Kidney capillary endothelial cell (primary cell): Measurements from ENCODE around the gene KLF9.

Experiments
- DNase-seq: peaks from one replicate; pipeline ENCODE4 v3.0.0-alpha.2; 2018; ENCODE audit warnings: low spot score

The KLF9 gene

GRCh38 chr9:70413799-70414775, at the start of gene KLF9:
Gene KLF9, minus strand, starts transcription at chr9:70414657. Its CDS starts 1,294 bp downstream, at chr9:70413363.
- DNase-seq: peak; percentile 96

- no peak for DNase-seq
Measured at GRCh38 chr9:70463877-70464276, 49.4 kb upstream of the KLF9 start.

- no peak for DNase-seq
Measured at GRCh38 chr9:70462300-70462699, 47.8 kb upstream of the KLF9 start.

GRCh38 chr9:70457235-70457634, 42.8 kb upstream of the KLF9 start:
- no peak for DNase-seq

- no peak for DNase-seq
Measured at GRCh38 chr9:70455993-70456704, 41.7 kb upstream of the KLF9 start.

- DNase-seq: no peak
Measured at GRCh38 chr9:70452365-70452764, 37.9 kb upstream of the KLF9 start.

- DNase-seq: no peak
Measured at GRCh38 chr9:70451765-70452164, 37.3 kb upstream of the KLF9 start.

GRCh38 chr9:70450738-70451137, 36.3 kb upstream of the KLF9 start:
- DNase-seq: no peak

- DNase-seq: no peak
Measured at GRCh38 chr9:70449461-70449860, 35.0 kb upstream of the KLF9 start.

- DNase-seq: no peak
Measured at GRCh38 chr9:70448919-70449318, 34.5 kb upstream of the KLF9 start.

GRCh38 chr9:70444904-70445303, 30.4 kb upstream of the KLF9 start:
- no peak for DNase-seq

- DNase-seq: no peak
Measured at GRCh38 chr9:70442328-70442848, 27.9 kb upstream of the KLF9 start.

GRCh38 chr9:70441622-70442021, 27.2 kb upstream of the KLF9 start:
- no peak for DNase-seq

- no peak for DNase-seq
Measured at GRCh38 chr9:70439991-70440706, 25.7 kb upstream of the KLF9 start.

- peak; percentile 95 for DNase-seq
Measured at GRCh38 chr9:70438341-70438928, 24.0 kb upstream of the KLF9 start.

- DNase-seq: peak; percentile 63
Measured at GRCh38 chr9:70435948-70436347, 21.5 kb upstream of the KLF9 start.

GRCh38 chr9:70429899-70430298, 15.4 kb upstream of the KLF9 start:
- no peak for DNase-seq

- no peak for DNase-seq
Measured at GRCh38 chr9:70428781-70429180, 14.3 kb upstream of the KLF9 start.

- no peak for DNase-seq
Measured at GRCh38 chr9:70427161-70427945, 12.9 kb upstream of the KLF9 start.

GRCh38 chr9:70425192-70425591, 10.7 kb upstream of the KLF9 start:
- DNase-seq: no peak
